DMS153 (cell line): ENCODE data around the gene SYT5.
A peak's percentile ranks its signal among the peaks of the same experiment; 100 is the strongest.

ENCODE experiments used
- DNase-seq: peaks from one replicate; lab custom pipeline; 2025; lab: John Stamatoyannopoulos, UW

The SYT5 gene

DNA sequence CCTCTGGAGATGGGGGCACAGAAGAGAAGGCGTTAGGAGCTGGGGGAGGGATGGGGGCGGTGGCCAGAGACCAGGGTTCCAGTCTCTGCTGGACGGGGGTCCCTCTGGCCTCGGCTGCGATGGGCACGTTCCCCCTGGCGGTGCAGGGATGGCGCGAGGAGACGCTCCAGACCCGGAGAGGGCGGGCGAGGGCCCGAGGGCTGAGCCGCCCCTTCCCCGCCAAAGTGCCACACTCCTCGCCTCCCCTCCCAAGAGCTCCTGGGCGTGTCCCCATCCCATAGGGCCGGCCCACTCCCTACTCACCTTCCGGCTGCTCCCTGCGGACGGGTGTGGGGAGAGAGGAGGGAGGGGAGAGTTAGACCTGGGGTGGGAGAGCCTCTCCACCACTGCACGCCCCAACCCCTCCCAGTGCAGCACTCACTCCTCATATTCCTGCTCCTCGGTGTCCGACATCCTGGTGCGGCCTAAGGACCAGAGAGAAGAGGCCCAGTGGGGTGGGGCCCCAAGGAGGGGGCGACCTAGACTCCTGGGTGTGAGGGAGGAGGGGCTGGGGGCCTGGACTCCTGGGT is 33.3 kb downstream of the SYT5 start:
- DNase-seq: peak; percentile 86

DNA sequence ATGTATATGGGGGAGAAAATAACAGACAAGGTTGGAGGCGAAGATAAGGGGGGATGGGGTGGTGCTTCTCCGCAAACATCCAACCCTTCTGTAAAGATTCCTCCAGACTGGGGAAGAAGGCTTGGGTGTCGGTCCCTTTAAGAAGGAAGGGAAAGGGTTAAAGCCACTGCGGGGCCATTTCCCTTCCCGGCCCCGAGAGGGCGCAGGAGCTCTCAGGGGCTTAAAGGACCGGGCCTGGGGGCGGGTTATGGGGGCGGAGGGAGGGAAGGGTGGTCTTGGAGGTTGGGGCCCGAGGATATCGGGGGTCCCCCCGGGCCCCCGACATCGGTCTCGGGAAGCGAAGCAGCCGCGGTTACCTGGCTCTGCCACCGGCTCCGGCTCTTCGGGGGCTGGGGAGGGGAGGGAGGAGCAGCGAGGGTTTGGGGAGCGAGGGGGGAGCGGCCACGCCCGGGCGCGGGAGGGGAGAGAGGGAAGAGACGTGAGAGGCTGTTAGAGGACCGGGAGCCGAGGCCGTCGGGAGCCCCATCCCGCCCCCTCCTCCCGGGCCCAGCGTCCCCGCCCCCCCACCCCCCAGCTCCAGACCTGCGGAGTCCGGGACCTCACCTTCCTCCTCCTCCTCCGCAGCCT is 33.9 kb downstream of the SYT5 start:
- peak; percentile 65 for DNase-seq

DNA sequence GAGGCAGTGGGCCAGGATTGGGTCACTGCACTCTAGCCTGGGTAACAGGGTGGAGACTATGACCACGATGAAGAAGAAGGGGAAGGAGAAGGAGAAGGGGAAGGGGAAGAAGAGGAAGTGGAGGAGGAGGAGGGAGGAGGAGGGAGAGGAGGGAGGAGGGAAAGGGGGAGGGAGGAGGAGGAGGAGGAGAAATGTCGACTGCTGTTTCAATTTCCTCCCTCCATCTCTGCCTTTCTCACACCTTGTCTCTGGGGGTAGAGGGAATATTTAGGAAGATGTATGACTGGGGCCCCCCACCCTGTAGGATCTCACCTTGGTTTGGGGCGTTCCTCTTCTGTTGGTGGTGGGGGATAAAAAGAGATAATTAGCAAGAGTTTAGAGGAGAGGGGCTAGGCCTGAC is 34.9 kb downstream of the SYT5 start:
- DNase-seq: no peak

DNA sequence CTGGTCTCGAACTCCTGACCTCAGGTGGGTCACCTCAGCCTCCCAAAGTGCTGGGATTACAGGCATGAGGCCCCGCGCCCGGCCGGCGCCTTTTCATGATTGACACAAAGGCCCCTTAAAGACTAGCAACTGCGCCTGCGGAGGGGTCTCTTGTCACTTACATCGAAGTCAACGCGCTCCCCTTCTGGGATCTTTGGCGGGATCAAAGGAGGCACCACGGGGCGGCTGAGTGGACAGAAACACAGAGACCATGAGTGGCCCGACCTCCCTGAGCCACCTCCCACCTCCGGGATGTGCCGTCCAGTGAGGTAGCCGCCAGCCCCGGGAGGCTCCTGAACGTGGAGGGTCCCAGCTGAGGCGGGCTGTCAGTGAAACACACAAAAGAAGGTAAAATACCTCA is 38.4 kb downstream of the SYT5 start:
- no peak for DNase-seq

DNA sequence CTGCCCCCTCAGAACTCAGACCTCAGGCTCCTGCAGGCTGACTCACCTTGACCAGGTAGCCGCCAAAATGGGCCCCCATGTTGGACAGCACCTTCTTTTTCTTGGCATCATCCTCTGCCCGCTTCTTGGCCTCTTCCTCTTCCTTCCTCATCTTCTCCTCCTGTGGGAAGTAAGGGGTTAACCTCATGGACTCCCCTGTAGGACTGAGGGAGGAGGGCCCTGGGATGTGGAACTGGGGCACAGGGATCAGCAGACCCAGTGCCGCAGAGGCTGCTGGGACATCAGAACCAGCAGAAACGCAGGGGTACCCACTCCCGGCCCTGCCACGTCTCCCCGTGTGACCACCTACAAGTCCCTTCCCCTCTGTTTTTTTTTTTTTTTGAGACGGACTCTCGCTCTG is 42.2 kb downstream of the SYT5 start:
- no peak for DNase-seq

DNA sequence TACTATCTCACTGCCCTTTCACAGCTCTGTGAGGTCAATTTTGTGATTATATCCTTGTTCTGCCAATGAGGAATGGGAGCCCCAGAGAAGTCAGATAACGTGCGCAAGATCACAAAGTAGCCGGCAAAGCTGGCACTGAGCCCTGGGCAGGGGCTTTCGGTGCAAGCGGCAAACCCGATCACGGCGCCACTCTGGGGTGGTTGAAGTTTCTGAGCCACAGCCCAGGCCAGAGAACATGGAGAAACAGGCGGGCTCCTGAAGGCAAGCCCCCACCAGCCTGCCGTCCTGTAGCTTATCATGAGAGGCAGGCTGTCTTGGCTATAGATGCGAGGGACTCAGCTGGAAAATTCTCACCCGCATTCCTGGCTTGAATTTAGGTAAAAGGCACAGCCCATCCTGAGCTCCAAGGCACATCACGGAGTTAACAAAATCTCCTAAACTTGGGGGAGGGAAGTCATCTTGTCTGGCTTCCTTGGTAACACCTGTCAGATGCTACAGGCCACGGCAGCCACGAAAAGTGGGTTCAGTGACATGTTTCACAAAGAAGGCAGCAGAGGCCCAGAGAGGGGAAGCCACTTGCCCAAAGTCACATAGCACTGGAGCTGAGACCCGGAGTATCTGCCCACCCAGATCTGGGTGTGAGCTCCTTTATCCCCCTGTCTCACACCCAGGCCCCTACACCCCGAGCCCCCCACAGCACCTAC is 43.5 kb downstream of the SYT5 start:
- DNase-seq: no peak

DNA sequence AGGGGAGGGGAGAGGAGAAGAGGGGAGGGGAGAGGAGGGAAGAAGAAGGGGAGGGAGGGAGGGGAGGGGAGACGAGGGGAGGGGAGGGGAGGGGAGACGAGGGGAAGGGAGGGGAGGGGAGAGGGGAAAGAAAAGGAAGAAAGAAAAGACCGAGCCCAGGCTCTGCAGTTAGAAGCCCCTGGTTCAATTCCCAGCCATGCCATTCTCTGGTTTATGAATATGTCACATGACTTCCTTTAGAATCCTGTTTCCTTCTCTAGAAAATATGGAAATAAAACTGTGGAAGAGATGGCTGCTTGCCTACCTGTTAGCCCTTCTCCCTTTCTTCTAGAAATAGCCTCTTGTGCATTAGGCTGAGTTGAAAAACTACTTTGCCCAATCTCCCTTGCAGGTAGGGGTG is 45.4 kb downstream of the SYT5 start:
- DNase-seq: no peak

DNA sequence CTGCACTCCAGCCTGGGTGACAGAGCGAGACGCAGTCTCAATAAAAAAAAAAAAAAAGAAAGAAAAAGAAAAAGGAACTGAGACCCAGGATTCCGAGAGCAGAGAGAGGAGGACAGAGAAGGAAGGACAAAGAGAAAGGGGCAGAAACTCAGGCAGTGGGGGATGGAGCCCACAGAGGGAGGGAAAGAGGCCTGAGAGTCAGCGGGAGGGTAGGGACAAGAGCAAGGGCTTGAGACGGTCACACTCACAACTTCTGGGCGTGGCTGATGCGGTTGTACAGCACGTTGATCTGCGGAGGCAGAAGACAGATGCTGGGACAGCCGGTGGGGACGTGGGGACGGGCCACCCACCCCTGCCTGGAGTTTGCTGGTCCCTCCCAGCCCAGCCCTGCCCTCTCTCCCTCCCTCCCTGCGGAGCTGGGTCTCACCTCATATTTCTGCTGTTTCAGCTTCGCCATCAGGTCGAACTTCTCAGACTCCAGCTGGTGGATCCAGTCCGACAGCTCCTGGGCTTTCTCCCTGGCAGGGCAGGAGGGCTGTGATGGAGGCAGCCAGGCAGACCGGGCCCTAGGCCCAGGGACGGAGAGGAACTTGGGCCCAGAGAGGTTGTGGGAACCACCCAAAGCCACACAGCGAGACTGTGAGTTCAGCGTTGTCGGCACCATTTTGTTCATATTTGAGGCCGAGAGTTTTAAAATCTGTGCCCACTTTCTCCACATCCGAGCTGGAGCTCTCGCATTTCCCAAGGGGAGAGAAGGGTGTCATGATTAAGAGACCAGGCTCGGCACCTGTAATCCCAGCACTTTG is 46.2 kb downstream of the SYT5 start:
- no peak for DNase-seq

DNA sequence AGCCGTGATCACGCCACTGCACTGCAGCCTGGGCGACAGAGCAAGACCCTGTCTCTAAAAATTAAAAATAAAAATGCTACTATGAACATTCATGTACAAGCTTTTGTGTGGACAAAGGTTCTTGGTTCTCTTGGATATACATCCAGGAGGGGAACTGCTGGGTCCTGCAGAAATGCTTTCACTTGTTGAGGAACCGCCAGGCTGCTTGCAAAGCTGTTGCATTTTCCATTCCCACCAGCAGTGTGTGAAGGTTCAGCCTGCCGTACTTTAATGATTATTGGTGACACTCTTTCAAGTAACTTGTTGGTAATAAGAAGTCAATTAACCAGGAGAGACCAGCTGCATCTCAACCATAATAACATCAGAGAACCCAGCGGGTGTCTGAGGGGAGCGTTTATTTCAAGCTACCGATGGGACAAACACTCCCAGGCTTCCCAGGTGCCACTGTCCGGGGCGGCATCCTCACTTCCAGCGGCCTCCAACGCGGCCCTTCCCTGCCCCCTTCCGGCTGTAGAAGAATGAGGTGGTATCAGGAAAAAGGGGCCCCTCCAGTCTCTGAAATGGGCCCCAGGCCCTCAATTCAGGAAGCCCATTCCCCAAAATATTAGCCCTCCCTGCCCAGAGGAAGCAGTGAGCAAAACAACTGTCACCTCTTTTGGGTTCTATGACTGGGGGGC is 47.5 kb downstream of the SYT5 start:
- DNase-seq: no peak

DNA sequence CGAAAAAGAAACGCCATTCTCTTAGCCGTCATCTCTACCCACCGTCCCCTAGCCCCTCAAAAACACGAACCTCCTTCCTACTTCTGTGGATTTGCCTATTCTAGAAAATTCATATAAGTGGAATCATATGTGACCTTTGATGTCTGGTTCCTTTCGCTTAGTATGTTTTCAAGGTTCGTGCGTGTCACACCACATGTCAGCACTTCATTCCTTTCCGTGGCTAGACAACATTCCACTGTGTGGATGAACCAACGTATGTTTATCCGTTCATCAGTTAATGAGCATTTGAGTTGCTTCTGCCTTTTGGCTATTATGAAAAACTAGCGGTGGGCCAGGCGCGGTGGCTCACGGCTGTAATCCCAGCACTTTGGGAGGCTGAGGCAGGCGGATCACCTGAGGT is 48.7 kb downstream of the SYT5 start:
- no peak for DNase-seq
